OCI-LY7 (cell line): ENCODE data around the gene SLCO2B1.

Experiments used
- EZH2phosphoT487 ChIP-seq: fragments of 200-600 bp; sonication (generic); IDR thresholded peaks from 2 replicates; pipeline ENCODE4 v1.6.1; 2018; ENCODE audit warnings: low read depth, borderline replicate concordance, mild to moderate bottlenecking, mixed run types, antibody characterized with exemption, low read length, moderate library complexity, mixed read lengths
- TF ChIP-seq, protein P1 (sequence below): fragments of 200-600 bp; sonication (generic); conservative IDR thresholded peaks from 2 replicates; pipeline ENCODE4 v1.5.1; 2014; ENCODE audit warnings: mild to moderate bottlenecking, antibody characterized with exemption, low read length, moderate library complexity, mixed read lengths

DNA sequence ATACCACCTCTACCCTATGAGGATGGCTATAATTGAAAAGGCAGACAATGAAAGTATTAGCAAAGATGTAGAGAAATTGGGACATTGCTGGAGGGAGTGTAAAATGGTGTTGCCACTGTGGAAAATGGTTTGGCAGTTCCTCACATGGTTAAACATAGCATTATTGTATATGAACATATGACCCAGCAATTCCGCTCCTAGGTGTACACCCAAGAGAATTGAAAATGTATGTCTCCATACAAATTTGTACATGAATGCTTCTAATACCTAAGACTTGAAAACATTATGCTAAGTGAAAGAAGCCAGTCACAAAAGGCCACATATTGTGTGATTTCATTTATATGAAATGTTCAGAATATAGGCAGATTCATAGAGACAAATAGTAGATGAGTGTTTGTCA is 10.0 kb downstream of the SLCO2B1 start:
- TF ChIP-seq, protein P1, sequence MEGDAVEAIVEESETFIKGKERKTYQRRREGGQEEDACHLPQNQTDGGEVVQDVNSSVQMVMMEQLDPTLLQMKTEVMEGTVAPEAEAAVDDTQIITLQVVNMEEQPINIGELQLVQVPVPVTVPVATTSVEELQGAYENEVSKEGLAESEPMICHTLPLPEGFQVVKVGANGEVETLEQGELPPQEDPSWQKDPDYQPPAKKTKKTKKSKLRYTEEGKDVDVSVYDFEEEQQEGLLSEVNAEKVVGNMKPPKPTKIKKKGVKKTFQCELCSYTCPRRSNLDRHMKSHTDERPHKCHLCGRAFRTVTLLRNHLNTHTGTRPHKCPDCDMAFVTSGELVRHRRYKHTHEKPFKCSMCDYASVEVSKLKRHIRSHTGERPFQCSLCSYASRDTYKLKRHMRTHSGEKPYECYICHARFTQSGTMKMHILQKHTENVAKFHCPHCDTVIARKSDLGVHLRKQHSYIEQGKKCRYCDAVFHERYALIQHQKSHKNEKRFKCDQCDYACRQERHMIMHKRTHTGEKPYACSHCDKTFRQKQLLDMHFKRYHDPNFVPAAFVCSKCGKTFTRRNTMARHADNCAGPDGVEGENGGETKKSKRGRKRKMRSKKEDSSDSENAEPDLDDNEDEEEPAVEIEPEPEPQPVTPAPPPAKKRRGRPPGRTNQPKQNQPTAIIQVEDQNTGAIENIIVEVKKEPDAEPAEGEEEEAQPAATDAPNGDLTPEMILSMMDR: no peak
- no peak for TF ChIP-seq EZH2phosphoT487
